ENCODE data around the gene VDAC1. TPM values are rescaled to one million over a fixed set of nuclear protein-coding genes. Genes with fewer than 3 reads are reported as not detected.
A peak's percentile ranks its signal among the peaks of the same experiment; 100 is the strongest.

The VDAC1 gene
- total and polyA plus RNA-seq, 10 of the 15 experiments (the other 5 are each of a cell fraction or from before 2014, with no cell fraction given) = 245 to 488 (median 349) TPM

DNA sequence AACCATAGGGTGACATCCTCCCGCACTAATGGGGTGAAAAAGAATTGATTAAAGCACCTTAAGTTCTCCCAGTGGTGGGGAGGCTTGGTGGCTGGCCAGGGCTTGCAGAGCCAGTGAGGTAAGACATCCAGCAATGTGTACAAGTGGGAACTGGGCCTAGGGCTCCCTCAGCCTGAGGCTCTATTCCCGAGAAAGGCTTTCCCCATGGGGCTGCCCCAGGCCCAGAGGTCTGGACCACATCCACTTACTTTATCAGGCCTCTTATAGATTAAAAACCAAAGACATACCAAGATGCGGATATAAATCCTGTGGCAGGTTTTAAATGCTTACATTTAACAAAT lies 71.6 kb downstream of the VDAC1 start:
- Histone ChIP-seq H3K27ac (ENCODE audit: control insufficient read depth, insufficient read depth) (0 out of 2 replicates have a peak overlapping the region, but pooled peaks have one; percentile 6), H3K9me3 (replicated peaks; ENCODE audit: control insufficient read depth, insufficient read depth, low read length) (no peaks in the 10 kb centered on the region), H3K9ac (ENCODE audit: control insufficient read depth, insufficient read depth, low read length) (no peak overlapping the region), H4K20me1 (ENCODE audit: control insufficient read depth, insufficient read depth) (no peaks in the 10 kb centered on the region), H3K79me2 (ENCODE audit: control insufficient read depth, insufficient read depth, low read length) (no peaks in the 10 kb centered on the region), H3K36me3 (ENCODE audit: control insufficient read depth in 2 of 2, insufficient read depth in 2 of 2, low read length in 1 of 2) (no peaks in the 10 kb centered on the region), H2AFZ (ENCODE audit: control insufficient read depth, low read depth, low read length) (no peak overlapping the region; the same call in 1 of the 2 replicates), H3K4me2 (ENCODE audit: control insufficient read depth, insufficient read depth) (no peak overlapping the region; the same call in 1 of the 2 replicates), H3K4me3 (no peak overlapping the region), H3K4me1 (ENCODE audit: control insufficient read depth, insufficient read depth, low read length) (peaks cover 71% of the 10 kb centered on the region), H3K27me3 (replicated peaks in 1 of 2; ENCODE audit: control insufficient read depth in 2 of 2, insufficient read depth in 2 of 2, low read length in 1 of 2) (no peaks in the 10 kb centered on the region)
- no peak for FAIRE-seq
- 33% methylated on average over 3 of the region's 3 CpGs for WGBS (ENCODE audit: insufficient coverage, insufficient replicate concordance, low lambda C conversion rate, missing lambda C conversion rate)
- intact Hi-C loops (cut with micrococcal nuclease; ENCODE audit: unreplicated experiment) = no loop called here
- DNase-seq (ENCODE audit: low read depth, low spot score) = no peak
- no TSS peak for BruUV-seq (replicated peaks)
- ChIA-PET CTCF (interaction anchor here (1.2 kb wide), 1 partner anchor 18 kb away, joined by 3 read pairs; no protein-coding TSS in a partner anchor), SMC1A (ENCODE audit: uncharacterized antibody, unreplicated experiment) (no interaction called here), POLR2A (interaction anchor here (1.1 kb wide), 1 partner anchor 109 kb away, joined by 3 read pairs; no protein-coding TSS in a partner anchor), RAD21 (ENCODE audit: unreplicated experiment) (no interaction called here)
- no peak for ATAC-seq
- no peak for TF ChIP-seq MTA3 (IDR thresholded peaks at IDR 0.05; ENCODE audit: borderline replicate concordance, low read length)
- no peak for TF ChIP-seq ZNF274 (IDR thresholded peaks at IDR 0.05; ENCODE audit: insufficient read depth, insufficient read length)
- TF ChIP-seq, protein P1, sequence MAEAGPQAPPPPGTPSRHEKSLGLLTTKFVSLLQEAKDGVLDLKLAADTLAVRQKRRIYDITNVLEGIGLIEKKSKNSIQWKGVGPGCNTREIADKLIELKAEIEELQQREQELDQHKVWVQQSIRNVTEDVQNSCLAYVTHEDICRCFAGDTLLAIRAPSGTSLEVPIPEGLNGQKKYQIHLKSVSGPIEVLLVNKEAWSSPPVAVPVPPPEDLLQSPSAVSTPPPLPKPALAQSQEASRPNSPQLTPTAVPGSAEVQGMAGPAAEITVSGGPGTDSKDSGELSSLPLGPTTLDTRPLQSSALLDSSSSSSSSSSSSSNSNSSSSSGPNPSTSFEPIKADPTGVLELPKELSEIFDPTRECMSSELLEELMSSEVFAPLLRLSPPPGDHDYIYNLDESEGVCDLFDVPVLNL (IDR thresholded peaks at IDR 0.05; ENCODE audit: low read depth, low read length) = no peak
- TF ChIP-seq FOXM1 (IDR thresholded peaks at IDR 0.05; ENCODE audit: low read depth, low read length) = no peak
- no peak for TF ChIP-seq POLR2A (IDR thresholded peaks at IDR 0.05; ENCODE audit: low read depth, low read length)
- no peak for TF ChIP-seq NFYA (IDR thresholded peaks at IDR 0.05; ENCODE audit: borderline replicate concordance, low read depth, low read length)
- no peak for TF ChIP-seq SRF (IDR thresholded peaks at IDR 0.05; ENCODE audit: low read depth in 2 of 2, low read length in 2 of 2)
- TF ChIP-seq PRDM15 (CRISPR knock-in tag; IDR thresholded peaks at IDR 0.05) = no peak
- TF ChIP-seq, protein P2, sequence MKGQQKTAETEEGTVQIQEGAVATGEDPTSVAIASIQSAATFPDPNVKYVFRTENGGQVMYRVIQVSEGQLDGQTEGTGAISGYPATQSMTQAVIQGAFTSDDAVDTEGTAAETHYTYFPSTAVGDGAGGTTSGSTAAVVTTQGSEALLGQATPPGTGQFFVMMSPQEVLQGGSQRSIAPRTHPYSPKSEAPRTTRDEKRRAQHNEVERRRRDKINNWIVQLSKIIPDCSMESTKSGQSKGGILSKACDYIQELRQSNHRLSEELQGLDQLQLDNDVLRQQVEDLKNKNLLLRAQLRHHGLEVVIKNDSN (IDR thresholded peaks at IDR 0.05; ENCODE audit: borderline replicate concordance, extremely low read length, insufficient read depth, low read depth, low read length) = no peak
- no peak for TF ChIP-seq MYC (IDR thresholded peaks at IDR 0.05; ENCODE audit: insufficient read depth, insufficient read length, insufficient replicate concordance, low read length, severe bottlenecking)
- TF ChIP-seq PML (IDR thresholded peaks at IDR 0.05; ENCODE audit: low read length) = no peak
- TF ChIP-seq CBX3 (IDR thresholded peaks at IDR 0.05; ENCODE audit: borderline replicate concordance, low read depth) = no peak
- no peak for TF ChIP-seq MTA2 (IDR thresholded peaks at IDR 0.05; ENCODE audit: low read depth)
- TF ChIP-seq RB1 (IDR thresholded peaks at IDR 0.05; ENCODE audit: borderline replicate concordance) = no peak
- no peak for TF ChIP-seq HCFC1 (IDR thresholded peaks at IDR 0.05; ENCODE audit: low read length)
- no peak for TF ChIP-seq BMI1 (IDR thresholded peaks at IDR 0.05; ENCODE audit: borderline replicate concordance)
- no peak for TF ChIP-seq ZBED1 (IDR thresholded peaks at IDR 0.05; ENCODE audit: borderline replicate concordance)
- no peak for TF ChIP-seq NR2F1 (conservative IDR thresholded peaks at IDR 0.05)
- no peak for TF ChIP-seq KLF5 (IDR thresholded peaks at IDR 0.05; ENCODE audit: partially characterized antibody)
- in situ Hi-C loops (cut with MboI) = no loop called here
